ENCODE data around the gene ELSPBP1.
"Not testable (repeated sequence)": the region's sequence is repeated elsewhere in the genome, so short reads cannot be mapped to it uniquely, and the experiment has no call there.

Gene ELSPBP1

DNA sequence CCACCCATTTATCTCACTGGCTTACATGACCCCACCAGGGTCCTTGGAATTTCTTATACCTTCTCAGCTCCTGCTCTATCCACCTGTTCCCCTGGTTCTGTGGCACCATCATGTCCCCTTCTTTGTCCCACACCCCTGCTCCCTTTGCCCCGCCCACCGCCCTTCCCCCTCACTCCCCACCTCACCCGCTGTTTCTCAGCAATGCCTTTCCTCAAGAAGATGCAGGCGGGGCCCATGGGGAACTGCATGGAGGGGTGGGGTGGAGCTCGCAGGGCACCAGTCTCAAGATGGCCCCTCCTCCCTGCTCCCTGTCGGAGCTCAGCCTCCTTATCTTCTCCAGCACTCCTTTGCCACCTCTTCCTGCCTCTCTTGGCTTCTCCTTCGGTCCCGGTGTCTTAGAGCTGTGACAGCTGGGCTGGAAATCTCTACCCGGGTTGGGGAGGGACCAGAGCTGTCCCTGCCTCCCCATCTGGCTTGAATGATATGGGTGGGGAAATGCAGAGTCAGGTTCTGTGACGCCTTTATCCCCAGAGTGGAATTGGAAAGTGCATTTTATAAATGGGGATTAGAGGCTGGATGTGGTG is 49.3 kb downstream of the ELSPBP1 start, which contains the start of gene CABP5:
TSS of gene CABP5 (minus strand) at position 405 of the 584 bp plus-strand sequence. CDS start at position 248, 157 bp downstream.
- DNase-seq, result no peak

DNA sequence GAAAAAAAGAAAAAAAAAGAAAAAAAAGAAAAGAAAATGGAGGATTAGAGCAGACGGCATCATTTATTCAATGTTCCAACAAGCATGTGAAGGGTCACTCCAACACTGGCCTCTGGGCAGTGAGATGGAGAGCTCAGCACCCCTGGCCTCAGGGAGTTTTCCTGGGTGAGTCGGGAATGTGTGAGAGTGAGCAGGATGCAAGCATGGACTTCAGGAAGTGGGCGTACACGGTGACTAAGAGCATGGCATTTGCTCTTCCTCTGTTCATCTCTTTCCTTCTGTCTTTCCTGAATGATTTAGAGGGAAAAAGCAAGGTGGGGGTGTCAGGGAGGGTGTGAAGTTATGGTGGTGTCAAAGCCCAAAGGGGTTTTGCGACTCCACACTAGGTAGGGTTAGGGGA is 50.1 kb downstream of the ELSPBP1 start:
- DNase-seq, result no peak

DNA sequence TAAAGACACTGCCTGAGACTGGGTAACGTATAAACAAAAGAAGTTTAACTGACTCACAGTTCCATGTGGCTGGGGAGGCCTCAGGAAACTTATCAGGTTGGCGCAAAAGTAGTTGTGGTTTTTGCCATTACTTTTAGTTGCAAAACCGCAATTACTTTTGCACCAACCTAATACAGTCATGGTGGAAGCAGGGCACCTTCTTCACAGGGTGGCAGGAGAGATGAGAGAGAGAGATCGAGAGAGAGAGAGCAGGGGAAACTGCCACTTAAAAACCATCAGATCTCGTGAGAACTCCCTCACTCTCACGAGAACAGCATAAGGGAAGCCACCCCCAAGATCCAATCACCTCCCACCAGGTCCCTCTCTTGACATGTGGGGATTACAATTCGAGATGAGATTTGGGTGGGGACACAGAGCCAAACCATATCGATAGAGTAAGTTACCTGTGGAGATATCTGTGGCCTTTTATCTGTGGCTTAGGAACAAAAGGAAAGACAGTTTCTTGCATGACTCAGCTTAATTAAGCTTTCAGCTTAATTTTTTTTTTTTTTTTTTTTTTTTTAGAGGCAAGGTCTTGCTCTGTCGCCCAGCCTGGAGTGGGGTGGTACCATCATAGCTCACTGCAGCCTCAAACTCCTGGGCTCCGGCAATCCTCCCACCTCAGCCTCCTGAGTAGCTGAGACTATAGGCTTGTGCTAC is 57.1 kb downstream of the ELSPBP1 start:
- DNase-seq, result no peak

DNA sequence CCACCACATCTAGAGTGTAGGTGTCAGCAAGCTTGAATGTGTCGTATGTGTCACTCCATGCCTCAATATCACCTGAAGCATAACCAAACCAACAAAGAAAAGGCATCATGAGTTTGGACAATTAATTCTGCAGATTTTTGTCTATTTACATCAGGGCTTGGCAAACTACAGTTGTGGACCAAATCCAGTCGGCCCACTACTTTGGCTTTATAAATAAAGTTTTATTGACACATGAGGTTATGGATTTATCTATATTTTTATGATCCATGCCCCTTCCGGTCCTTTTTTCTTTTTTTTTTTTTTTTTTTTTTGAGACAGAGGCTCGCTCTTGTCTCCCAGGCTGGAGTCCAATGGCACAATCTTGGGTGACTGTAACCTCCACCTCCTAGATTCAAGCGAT is 58.6 kb downstream of the ELSPBP1 start:
- DNase-seq, result no peak

- DNase-seq, result no peak
Measured at GRCh38 chr19:48053856-48054255, 59.4 kb downstream of the ELSPBP1 start.

- no peak for DNase-seq
Measured at GRCh38 chr19:48059331-48059730, 64.9 kb downstream of the ELSPBP1 start.

- DNase-seq, result no peak
Measured at GRCh38 chr19:48060381-48060780, 65.9 kb downstream of the ELSPBP1 start.

DNA sequence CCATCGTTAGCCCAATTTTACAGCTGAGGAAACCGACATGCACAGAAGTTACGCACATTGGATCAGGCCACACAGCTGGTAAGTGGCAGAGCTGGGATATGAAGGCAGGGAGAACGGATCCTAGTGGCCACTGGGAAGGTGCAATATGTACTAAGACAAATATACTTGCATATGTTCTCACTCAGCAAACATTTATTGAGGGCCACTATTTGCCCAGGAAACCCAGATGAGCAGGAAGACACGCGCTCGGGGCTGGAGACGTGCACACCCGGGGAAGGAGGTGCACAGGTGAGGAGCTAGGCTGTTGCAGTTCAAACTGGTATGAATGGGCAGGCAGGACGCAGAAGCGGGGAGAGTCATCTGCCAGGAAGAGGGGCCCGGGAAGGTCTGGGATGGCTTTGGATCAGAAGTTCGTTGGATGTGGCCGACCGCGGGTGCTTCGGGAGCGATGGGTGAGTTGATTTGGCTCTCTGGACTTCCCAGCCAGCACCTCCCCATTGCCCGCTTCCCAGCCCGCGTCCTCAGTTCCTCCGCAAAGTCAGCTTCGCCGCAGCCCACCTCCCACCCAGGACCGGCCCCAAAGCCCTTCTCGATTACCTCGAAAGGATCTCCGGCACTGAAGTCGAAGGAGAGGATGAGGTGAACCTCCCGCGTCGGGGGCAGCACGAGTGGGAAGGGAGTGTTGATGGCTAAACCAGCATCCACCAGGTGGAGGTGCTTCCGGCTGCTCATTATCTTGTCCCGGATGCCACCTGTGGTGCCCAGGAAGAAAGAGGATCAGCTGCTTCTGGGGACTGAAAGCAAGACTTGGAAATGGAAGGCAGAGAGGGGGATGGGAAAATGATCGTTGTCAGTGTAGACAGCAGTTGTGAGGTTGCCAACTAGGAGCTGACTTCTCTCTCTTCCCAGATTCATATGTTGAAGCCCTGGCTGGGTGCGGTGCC is 67.2 kb downstream of the ELSPBP1 start:
- no peak for DNase-seq

- DNase-seq, result no peak
Measured at GRCh38 chr19:48064509-48064908, 70.1 kb downstream of the ELSPBP1 start.

DNA sequence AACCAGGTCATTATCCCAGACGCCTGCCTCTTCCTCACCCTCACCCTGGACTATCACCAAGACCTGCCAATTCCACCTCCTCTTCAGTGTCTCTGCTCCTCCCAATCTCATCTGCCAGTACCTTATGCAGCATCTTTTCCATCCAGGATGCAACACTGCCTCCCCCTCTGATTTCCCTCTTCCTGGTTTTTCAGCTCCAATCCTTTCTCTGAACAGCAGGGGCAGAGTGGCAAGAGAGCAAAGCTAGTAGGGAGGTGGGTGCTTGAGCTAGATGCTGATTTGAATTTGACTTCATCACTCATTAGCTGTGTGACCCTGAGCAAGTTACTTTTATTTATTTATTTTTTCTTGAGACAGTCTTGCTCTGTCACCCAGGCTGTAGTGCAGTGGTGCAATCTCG is 75.0 kb downstream of the ELSPBP1 start:
- DNase-seq, result no peak

DNA sequence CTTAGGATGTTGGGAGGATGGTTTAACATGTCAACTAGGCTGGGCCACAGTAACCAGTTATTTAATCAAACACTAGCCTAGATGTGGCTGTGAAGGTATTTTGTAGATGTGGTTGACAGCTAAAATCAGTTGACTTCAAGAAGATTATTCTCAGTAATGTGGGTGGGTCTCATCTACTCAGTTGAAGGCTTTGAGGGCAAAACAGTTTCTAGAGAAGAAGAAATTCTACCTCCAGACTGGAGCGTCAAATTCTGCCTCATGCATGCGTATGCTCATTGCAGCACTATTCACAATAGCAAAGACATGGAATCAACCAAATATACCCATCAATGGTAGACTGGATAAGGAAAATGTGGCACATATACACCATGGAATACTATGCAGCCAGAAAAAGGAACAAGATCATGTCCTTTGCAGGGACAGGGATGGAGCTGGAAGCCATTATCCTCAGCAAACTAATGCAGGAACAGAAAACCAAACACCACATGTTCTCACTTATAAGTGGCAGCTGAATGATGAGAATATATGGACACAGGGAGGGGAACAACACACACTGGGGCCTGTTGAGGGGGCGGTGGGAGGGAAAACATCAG is 75.8 kb downstream of the ELSPBP1 start:
- not testable (repeated sequence) for DNase-seq
